AG09319 (cell line): ENCODE results near the gene GBP3.
"Not testable (repeated sequence)": the region's sequence is repeated elsewhere in the genome, so short reads cannot be mapped to it uniquely, and the experiment has no call there.

Experiments
- DNase-seq: peaks from one replicate; pipeline ENCODE4 v3.0.0-alpha.2; 2010; ENCODE audit warnings: low read depth; ENCODE audit errors: extremely low read depth
- TF ChIP-seq, protein P1 (sequence below): IDR thresholded peaks from 2 replicates; pipeline ENCODE4 v1.5.1; 2011; ENCODE audit warnings: low read depth, mild to moderate bottlenecking, inconsistent platforms, low read length, moderate library complexity

GBP3 gene

DNA sequence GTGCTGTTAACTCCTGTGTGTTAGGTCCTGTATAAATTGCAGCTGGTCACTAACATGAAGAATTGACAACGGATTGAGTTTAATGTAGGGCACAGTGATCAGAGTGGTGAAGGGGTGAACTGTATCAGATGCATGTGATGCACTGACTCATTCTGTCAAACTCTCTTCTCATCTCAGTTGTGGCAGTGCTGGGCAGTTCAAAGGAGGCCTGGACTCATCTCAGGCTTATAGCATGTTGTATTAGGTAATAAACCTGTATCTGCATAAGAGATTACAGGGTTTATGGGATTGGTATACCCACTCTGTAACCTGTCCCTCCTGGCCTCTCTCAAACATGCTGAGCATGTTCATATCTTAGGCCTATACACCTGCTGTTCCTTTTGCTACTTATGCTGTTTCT lies 12.4 kb upstream of the GBP3 start:
- TF ChIP-seq, protein P1, sequence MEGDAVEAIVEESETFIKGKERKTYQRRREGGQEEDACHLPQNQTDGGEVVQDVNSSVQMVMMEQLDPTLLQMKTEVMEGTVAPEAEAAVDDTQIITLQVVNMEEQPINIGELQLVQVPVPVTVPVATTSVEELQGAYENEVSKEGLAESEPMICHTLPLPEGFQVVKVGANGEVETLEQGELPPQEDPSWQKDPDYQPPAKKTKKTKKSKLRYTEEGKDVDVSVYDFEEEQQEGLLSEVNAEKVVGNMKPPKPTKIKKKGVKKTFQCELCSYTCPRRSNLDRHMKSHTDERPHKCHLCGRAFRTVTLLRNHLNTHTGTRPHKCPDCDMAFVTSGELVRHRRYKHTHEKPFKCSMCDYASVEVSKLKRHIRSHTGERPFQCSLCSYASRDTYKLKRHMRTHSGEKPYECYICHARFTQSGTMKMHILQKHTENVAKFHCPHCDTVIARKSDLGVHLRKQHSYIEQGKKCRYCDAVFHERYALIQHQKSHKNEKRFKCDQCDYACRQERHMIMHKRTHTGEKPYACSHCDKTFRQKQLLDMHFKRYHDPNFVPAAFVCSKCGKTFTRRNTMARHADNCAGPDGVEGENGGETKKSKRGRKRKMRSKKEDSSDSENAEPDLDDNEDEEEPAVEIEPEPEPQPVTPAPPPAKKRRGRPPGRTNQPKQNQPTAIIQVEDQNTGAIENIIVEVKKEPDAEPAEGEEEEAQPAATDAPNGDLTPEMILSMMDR, result no peak
- DNase-seq, result no peak

- not testable (repeated sequence) for DNase-seq
Measured at GRCh38 chr1:89034004-89034403, 11.3 kb upstream of the GBP3 start.

DNA sequence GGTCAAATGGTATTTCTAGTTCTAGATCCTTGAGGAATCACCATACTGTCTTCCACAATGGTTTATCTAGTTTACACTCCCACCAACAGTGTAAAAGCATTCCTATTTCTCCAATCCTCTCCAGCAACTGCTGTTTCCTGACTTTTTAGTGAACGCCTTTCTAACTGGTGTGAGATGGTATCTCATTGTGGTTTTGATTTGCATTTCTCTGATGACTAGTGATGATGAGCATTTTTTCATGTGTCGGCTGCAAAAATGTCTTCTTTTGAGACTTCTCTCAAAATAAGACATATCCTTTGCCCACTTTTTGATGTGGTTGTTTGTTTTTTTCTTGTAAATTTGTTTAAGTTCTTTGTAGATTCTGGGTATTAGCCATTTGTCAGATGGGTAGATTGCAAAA lies 6.4 kb upstream of the GBP3 start:
- not testable (repeated sequence) for DNase-seq

DNA sequence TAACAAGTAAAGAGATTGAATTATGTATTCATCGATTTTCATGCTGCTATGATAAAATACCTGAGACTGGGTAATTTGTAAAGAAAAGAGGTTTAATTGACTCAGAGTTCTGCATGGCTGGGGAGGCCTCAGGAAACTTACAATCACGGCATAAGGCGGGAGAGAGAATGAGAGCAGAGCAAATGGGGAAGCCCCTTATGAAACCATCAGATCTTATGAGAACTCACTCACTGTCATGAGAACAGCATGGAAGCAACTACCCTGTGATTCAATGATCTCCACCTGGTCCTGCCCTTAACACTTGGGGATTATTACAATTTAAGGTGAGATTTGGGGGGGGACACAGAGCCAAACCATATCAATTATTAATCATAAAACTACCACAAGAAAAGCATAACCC lies 3.3 kb upstream of the GBP3 start:
- DNase-seq, result no peak
- TF ChIP-seq, protein P1, result no peak

GRCh38 chr1:89023026-89023425 lies 360 bp upstream of the GBP3 start:
- no peak for DNase-seq
- TF ChIP-seq, protein P1, result no peak

- not testable (repeated sequence) for DNase-seq
Measured at GRCh38 chr1:89018318-89018717, 4.3 kb downstream of the GBP3 start.

DNA sequence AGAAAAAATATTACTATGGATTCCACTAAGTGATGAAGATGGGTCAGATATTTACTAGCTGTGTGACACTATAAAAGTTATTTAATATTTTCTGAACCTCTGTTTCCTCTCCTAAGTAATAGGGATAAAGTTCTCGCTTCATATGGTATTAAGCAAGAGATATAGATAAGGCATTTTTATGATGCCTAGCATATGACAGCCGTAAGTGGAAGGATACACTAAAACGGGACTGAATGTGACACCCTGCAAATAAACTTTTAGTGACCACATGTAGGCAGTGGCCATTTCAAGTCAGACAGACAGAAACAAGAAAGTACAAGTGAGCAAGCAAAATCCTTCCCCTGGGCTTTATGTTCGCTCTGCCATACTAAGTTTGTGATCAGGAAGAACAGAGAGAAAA lies 14.2 kb downstream of the GBP3 start:
- TF ChIP-seq, protein P1, result no peak

DNA sequence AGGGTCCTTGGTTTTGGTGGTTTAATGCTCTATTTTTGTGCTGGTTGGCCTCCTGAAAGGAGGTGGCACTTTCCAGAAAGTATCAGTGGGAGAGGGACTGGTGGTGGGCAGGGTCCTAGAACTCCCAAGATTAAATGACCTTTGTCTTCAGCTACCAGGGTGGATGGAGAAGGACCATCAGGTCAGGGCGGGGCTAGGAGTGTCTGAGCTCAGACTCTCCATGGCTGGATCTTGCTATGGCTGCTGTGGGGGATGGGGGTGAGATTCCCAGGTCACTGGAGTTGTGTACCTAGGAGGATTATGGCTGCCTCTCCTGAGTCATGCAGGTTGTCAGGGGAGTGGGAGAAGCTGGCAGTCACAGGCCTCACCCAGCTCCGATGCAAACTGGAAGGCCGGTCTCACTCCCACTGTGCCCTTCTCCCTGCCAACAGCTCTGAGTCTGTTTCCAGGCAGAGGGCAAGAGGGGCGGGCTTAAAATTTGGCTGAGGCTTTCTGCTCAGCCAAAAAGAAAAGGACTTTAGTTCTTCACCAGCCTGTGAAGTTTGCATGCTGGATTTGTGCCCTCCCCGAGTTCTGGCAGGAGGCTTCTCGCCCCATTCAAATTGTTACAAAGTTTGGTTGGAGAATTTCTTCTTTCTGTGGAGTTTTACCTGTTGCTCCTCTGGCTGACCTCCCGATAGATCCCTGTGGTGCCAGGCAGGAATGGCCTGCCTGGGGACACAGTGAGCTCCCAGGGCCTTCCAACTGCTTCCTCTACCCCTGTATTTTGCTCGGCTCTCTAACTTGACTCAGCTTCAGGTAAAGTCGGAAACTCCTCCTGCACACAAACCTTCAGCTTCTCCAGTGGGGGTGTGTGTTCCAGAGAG lies 17.1 kb downstream of the GBP3 start:
- TF ChIP-seq, protein P1, result no peak
- no peak for DNase-seq

More for the DNA sequence above, 14.2 kb downstream of the GBP3 start:
- no peak for DNase-seq

DNA sequence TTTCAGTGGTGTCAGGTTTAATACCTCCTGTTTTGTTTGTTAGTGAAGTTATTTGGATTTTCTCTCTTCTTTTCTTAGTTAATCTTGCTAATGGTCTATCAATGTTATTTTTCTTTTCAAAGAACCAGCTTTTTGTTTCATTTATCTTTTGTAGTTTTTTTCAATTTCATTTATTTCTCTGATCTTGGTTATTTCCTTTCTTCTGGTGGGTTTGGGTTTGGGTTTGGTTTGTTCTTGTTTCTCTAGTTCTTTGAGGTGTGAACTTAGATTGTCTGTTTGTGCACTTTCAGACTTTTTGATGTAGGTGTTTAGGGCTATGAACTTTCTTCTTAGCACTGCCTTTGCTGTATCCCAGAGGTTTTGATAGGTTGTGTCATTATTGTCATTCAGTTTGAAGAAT lies 20.5 kb downstream of the GBP3 start:
- not testable (repeated sequence) for DNase-seq
